H9 (cell line): ENCODE data around the gene SIT1. TPM values are rescaled to one million over a fixed set of nuclear protein-coding genes. Genes with fewer than 3 reads are reported as not detected.
A peak's percentile ranks its signal among the peaks of the same experiment; 100 is the strongest.

Experiments
- DNase-seq: peaks from one replicate; pipeline ENCODE4 v3.0.0-alpha.2; 2017
- H2AFZ ChIP-seq: one replicate; pipeline ENCODE4 v1.6.1; 2013; ENCODE audit warnings: mild to moderate bottlenecking, low read length, control low read depth, moderate library complexity
- H2AK5ac ChIP-seq: 2 replicates; pipeline ENCODE4 v1.6.1; 2013; ENCODE audit warnings: low read length, control low read depth, mixed read lengths; ENCODE audit not compliant: insufficient read length
- H2BK120ac ChIP-seq: one replicate; pipeline ENCODE4 v1.6.1; 2013; ENCODE audit warnings: low read depth, mild to moderate bottlenecking, low read length, control low read depth, inconsistent platforms; ENCODE audit not compliant: poor library complexity, severe bottlenecking
- H2BK12ac ChIP-seq: 2 replicates; pipeline ENCODE4 v1.6.1; 2013; ENCODE audit warnings: low read length, control low read depth, mixed read lengths, low read depth; ENCODE audit not compliant: insufficient read length
- H2BK15ac ChIP-seq: 2 replicates; pipeline ENCODE4 v1.6.1; 2013; ENCODE audit warnings: low read depth, low read length, control low read depth
- H2BK20ac ChIP-seq: one replicate; pipeline ENCODE4 v1.6.1; 2013; ENCODE audit warnings: low read depth, mild to moderate bottlenecking, low read length, control low read depth, inconsistent platforms; ENCODE audit not compliant: poor library complexity, severe bottlenecking
- H2BK5ac ChIP-seq: 2 replicates; pipeline ENCODE4 v1.6.1; 2013; ENCODE audit warnings: low read length, control low read depth, mixed read lengths; ENCODE audit not compliant: insufficient read length
- H3K14ac ChIP-seq: 2 replicates; pipeline ENCODE4 v1.6.1; 2013; ENCODE audit warnings: low read length, control low read depth; ENCODE audit not compliant: insufficient read depth
- H3K18ac ChIP-seq: 2 replicates; pipeline ENCODE4 v1.6.1; 2013; ENCODE audit warnings: low read depth, mild to moderate bottlenecking, mixed read lengths, low read length, control low read depth; ENCODE audit not compliant: insufficient read length
- H3K23ac ChIP-seq: 2 replicates; pipeline ENCODE4 v1.6.1; 2013; ENCODE audit warnings: low read length, control low read depth, mixed read lengths, low read depth; ENCODE audit not compliant: insufficient read length
- H3K23me2 ChIP-seq: 2 replicates; pipeline ENCODE4 v1.6.1; 2013; ENCODE audit warnings: low read depth, mild to moderate bottlenecking, mixed read lengths, low read length, control low read depth; ENCODE audit not compliant: insufficient read length, poor library complexity, severe bottlenecking
- H3K27ac ChIP-seq: 2 replicates; pipeline ENCODE4 v1.5.1; 2013; ENCODE audit warnings: low read length, control low read depth, mixed read lengths, low read depth; ENCODE audit not compliant: insufficient read length
- H3K27me3 ChIP-seq: 2 replicates; pipeline ENCODE4 v1.6.1; 2013; ENCODE audit warnings: low read length, control low read depth, inconsistent platforms; ENCODE audit not compliant: insufficient read depth
- H3K4ac ChIP-seq: 2 replicates; pipeline ENCODE4 v1.6.1; 2013; ENCODE audit warnings: low read depth, mild to moderate bottlenecking, control low read depth, inconsistent platforms, low read length, moderate library complexity
- H3K4me1 ChIP-seq: 2 replicates; pipeline ENCODE4 v1.6.1; 2013; ENCODE audit warnings: low read length, control low read depth, inconsistent platforms; ENCODE audit not compliant: insufficient read depth
- H3K4me2 ChIP-seq: 2 replicates; pipeline ENCODE4 v1.6.1; 2013; ENCODE audit warnings: low read length, control low read depth, mixed read lengths; ENCODE audit not compliant: insufficient read length, insufficient read depth
- H3K56ac ChIP-seq: 2 replicates; pipeline ENCODE4 v1.6.1; 2013; ENCODE audit warnings: low read depth, mild to moderate bottlenecking, mixed read lengths, low read length, control low read depth; ENCODE audit not compliant: insufficient read length
- H3K79me1 ChIP-seq: 2 replicates; pipeline ENCODE4 v1.6.1; 2013; ENCODE audit warnings: low read depth, mild to moderate bottlenecking, moderate library complexity, low read length, control low read depth, inconsistent platforms; ENCODE audit not compliant: insufficient read depth, poor library complexity, severe bottlenecking
- H3K79me2 ChIP-seq: 2 replicates; pipeline ENCODE4 v1.6.1; 2013; ENCODE audit warnings: low read length, control low read depth, inconsistent platforms; ENCODE audit not compliant: insufficient read depth
- H3K9ac ChIP-seq: 2 replicates; pipeline ENCODE4 v1.6.1; 2013; ENCODE audit warnings: low read length, control low read depth, mixed read lengths; ENCODE audit not compliant: insufficient read length; ENCODE audit errors: extremely low read depth
- H3K9me3 ChIP-seq: one replicate; pipeline ENCODE4 v1.6.1; 2013; ENCODE audit warnings: low read depth, low read length, inconsistent platforms; ENCODE audit not compliant: control insufficient read depth
- H3T11ph ChIP-seq: one replicate; pipeline ENCODE4 v1.6.1; 2013; ENCODE audit warnings: mild to moderate bottlenecking, low read length, control low read depth, inconsistent platforms
- H4K20me1 ChIP-seq: one replicate; pipeline ENCODE4 v1.6.1; 2013; ENCODE audit not compliant: control insufficient read depth, insufficient read length, insufficient read depth
- H4K5ac ChIP-seq: 2 replicates; pipeline ENCODE4 v1.6.1; 2013; ENCODE audit warnings: low read depth, mild to moderate bottlenecking, mixed read lengths, low read length, control low read depth; ENCODE audit not compliant: insufficient read length
- H4K8ac ChIP-seq: replicated peaks from 2 replicates; pipeline ENCODE4 v1.6.1; 2013; ENCODE audit warnings: low read length, control low read depth, mixed read lengths, low read depth; ENCODE audit not compliant: insufficient read length
- H4K91ac ChIP-seq: 2 replicates; pipeline ENCODE4 v1.6.1; 2013; ENCODE audit warnings: low read depth, mild to moderate bottlenecking, moderate library complexity, mixed read lengths, low read length, control low read depth; ENCODE audit not compliant: insufficient read length
- H3K27ac Mint-ChIP-seq, 3 experiments: 2 replicates in 2 of 3; 3 replicates in 1 of 3; pipeline ENCODE4 v1.8.0; 2020 to 2021; ENCODE audit warnings: mixed read lengths in 3 of 3, mild to moderate bottlenecking in 1 of 3, moderate library complexity in 1 of 3
- H3K27me3 Mint-ChIP-seq: 2 replicates; pipeline ENCODE4 v1.8.0; 2021; ENCODE audit warnings: low read depth, mild to moderate bottlenecking, moderate library complexity, mixed read lengths
- H3K36me3 Mint-ChIP-seq, 3 experiments: 2 replicates in 2 of 3; 3 replicates in 1 of 3; pipeline ENCODE4 v1.8.0; 2020 to 2021; ENCODE audit warnings: low read depth in 3 of 3, mixed read lengths in 3 of 3; ENCODE audit not compliant: insufficient read depth in 1 of 3
- H3K4me1 Mint-ChIP-seq, 2 experiments: 2 replicates each; pipeline ENCODE4 v1.8.0; 2020; ENCODE audit warnings: mixed read lengths in 2 of 2
- H3K4me3 Mint-ChIP-seq, 2 experiments: 2 replicates in 1 of 2; 3 replicates in 1 of 2; pipeline ENCODE4 v1.8.0; 2020 to 2021; ENCODE audit warnings: mild to moderate bottlenecking in 2 of 2, mixed read lengths in 2 of 2, moderate library complexity in 1 of 2
- H3K9me3 Mint-ChIP-seq, 2 experiments: 2 replicates in 1 of 2; 3 replicates in 1 of 2; pipeline ENCODE4 v1.8.0; 2020; ENCODE audit warnings: mild to moderate bottlenecking in 2 of 2, mixed read lengths in 2 of 2, moderate library complexity in 1 of 2
- CTCF ChIP-seq: fragments of 200-600 bp; sonication (generic); conservative IDR thresholded peaks from 3 replicates; pipeline ENCODE4 v1.8.0; 2021; ENCODE audit warnings: antibody characterized with exemption, mild to moderate bottlenecking
- WGBS: extraction: QIAGEN DNeasy Blood & Tissue Kit; methylation state at CpG from one replicate; pipeline ENCODE4 v1.1.7; 2013; ENCODE audit warnings: missing lambda C conversion rate, low lambda C conversion rate, mixed read lengths; ENCODE audit not compliant: insufficient read length; ENCODE audit errors: extremely low coverage; 5-methylcytosine and 5-hydroxymethylcytosine counted together
- total RNA-seq: library from RNA; stranded (reverse); gene quantifications from 2 replicates; pipeline ENCODE4 v1.2.1, GENCODE V29; 2021

SIT1 gene
- total RNA-seq, 1 experiment from 2014 or later, result 1.6 TPM

GRCh38 chr9:35605351-35606137 lies 45.2 kb downstream of the SIT1 start:
- Mint-ChIP-seq H3K27ac (peak overlapping the region in 1 of 3 experiments; percentile 29; a peak in 1 of 7 replicates), H3K4me1 (peaks cover 14 to 23% of the 10 kb centered on the region in 2 experiments), H3K4me3 (peak overlapping the region; percentile 72 to 85), H3K27me3 (peaks cover 3% of the 10 kb centered on the region; the same call in 1 of the 2 replicates), H3K9me3 (no peaks in the 10 kb centered on the region; a peak in 1 of 5 replicates), H3K36me3 (peaks cover 9 to 25% (median 21%) of the 10 kb centered on the region in 3 experiments; a peak in 6 of 7 replicates)
- Histone ChIP-seq H3K79me2 (no peaks in the 10 kb centered on the region), H4K91ac (no peak overlapping the region), H3K4me2 (peak overlapping the region; percentile 81), H3K9me3 (no peaks in the 10 kb centered on the region), H2AK5ac (no peak overlapping the region), H2BK15ac (no peak overlapping the region), H3K14ac (no peak overlapping the region), H3T11ph (no peak overlapping the region), H3K9ac (peak overlapping the region; percentile 16), H3K27me3 (no peaks in the 10 kb centered on the region), H3K27ac (no peak overlapping the region), H3K79me1 (no peaks in the 10 kb centered on the region), H3K23ac (no peak overlapping the region), H2BK12ac (no peak overlapping the region), H2BK20ac (no peak overlapping the region), H3K23me2 (peaks cover 15% of the 10 kb centered on the region), H4K5ac (no peak overlapping the region), H3K56ac (no peak overlapping the region), H4K8ac (no peak overlapping the region), H2BK5ac (no peak overlapping the region), H2BK120ac (no peak overlapping the region), H3K4ac (no peak overlapping the region), H3K4me1 (no peaks in the 10 kb centered on the region; the same call in 1 of the 2 replicates), H2AFZ (no peak overlapping the region), H3K18ac (no peak overlapping the region), H4K20me1 (no peaks in the 10 kb centered on the region)
- TF ChIP-seq CTCF, result no peak
- no peak for DNase-seq
- WGBS, result no CpG with 5 or more reads among the region's 76 CpGs
